Duodenal mucosa (tissue), 2 donors: ENCODE results near the gene SEMA6C.
"Not testable (repeated sequence)": the region's sequence is repeated elsewhere in the genome, so short reads cannot be mapped to it uniquely, and the experiment has no call there.

Source experiments
- H3K27ac ChIP-seq: one replicate; pipeline ENCODE4 v1.7.0; 2013; ENCODE audit warnings: low read depth, low read length
- H3K27me3 ChIP-seq, 2 donors: one replicate each; pipeline ENCODE4 v1.7.0; 2013; ENCODE audit warnings: low read length in 2 of 2, control low read depth in 1 of 2; ENCODE audit not compliant: insufficient read depth in 2 of 2, control insufficient read depth in 1 of 2
- H3K36me3 ChIP-seq, 2 donors: one replicate each; pipeline ENCODE4 v1.7.0; 2013; ENCODE audit warnings: low read length in 2 of 2, control low read depth in 1 of 2; ENCODE audit not compliant: insufficient read depth in 2 of 2, control insufficient read depth in 1 of 2
- H3K4me1 ChIP-seq, 2 donors: one replicate each; pipeline ENCODE4 v1.7.0; 2013; ENCODE audit warnings: low read length in 2 of 2, control low read depth in 1 of 2; ENCODE audit not compliant: insufficient read depth in 2 of 2, control insufficient read depth in 1 of 2
- H3K4me3 ChIP-seq, 2 donors: one replicate each; pipeline ENCODE4 v1.7.0; 2013; ENCODE audit warnings: low read length in 2 of 2, low read depth in 1 of 2
- H3K9ac ChIP-seq, 2 donors: one replicate each; pipeline ENCODE4 v1.7.0; 2013; ENCODE audit warnings: low read length in 2 of 2, low read depth in 1 of 2
- H3K9me3 ChIP-seq, 2 donors: one replicate each; pipeline ENCODE4 v1.7.0; 2013; ENCODE audit warnings: low read length in 2 of 2, control low read depth in 1 of 2; ENCODE audit not compliant: control insufficient read depth in 1 of 2

Gene SEMA6C

DNA sequence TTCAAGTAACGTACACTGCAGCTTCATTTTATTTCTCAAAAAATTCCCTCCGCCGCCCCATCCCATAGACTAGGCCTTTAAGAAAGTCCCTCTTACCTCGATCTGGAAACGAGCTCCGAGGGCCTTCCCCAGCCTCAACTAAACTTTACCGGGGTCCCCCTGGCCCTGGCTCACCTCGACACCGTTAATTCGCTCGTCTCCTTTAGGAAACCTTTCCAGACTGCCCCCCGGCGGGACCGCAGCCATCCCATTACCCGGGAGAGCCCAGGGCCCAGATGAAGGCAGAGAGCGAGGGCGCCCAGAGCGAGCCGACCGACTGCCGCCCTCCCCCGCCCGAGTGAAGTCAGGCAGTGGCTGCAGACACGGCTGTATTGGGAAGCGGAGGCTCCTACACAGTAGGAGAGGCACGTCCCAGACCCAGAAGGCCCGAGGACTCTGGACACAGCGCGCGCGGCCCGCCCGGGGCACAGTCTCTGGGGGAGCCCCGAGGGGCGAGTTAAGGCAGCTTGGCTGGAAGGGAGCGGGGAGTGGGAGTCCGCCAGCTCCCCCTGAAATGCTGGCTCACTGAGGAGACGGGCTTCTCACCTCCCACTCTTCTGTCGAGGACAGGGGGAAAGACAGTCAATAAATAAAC lies 14.6 kb downstream of the SEMA6C start:
- no peak overlapping the region for H3K27ac ChIP-seq
- peak overlapping the region; percentile 36 to 38 for H3K9ac ChIP-seq
- peaks cover 7 to 14% of the 10 kb centered on the region in 2 donors for H3K4me1 ChIP-seq
- H3K9me3 ChIP-seq = no peaks in the 10 kb centered on the region
- H3K27me3 ChIP-seq = no peaks in the 10 kb centered on the region
- peak overlapping the region; percentile 68 to 69 for H3K4me3 ChIP-seq
- peaks cover 0 to 4% of the 10 kb centered on the region in 2 donors for H3K36me3 ChIP-seq

- H3K27me3 ChIP-seq = no peaks in the 10 kb centered on the region
- H3K9me3 ChIP-seq = no peaks in the 10 kb centered on the region
- peaks cover 7 to 14% of the 10 kb centered on the region in 2 donors for H3K4me1 ChIP-seq
- H3K36me3 ChIP-seq = no peaks in the 10 kb centered on the region
- peak overlapping the region; percentile 68 to 69 for H3K4me3 ChIP-seq
- H3K27ac ChIP-seq = no peak overlapping the region
- H3K9ac ChIP-seq = peak overlapping the region; percentile 36 to 60
These were observed 15.3 kb downstream of the SEMA6C start for GRCh38 chr1:151130987-151131586.

GRCh38 chr1:151128800-151129199 lies 17.6 kb downstream of the SEMA6C start:
- Histone ChIP-seq H3K27me3 (no peaks in the 10 kb centered on the region), H3K9ac (no peak overlapping the region), H3K9me3 (no peaks in the 10 kb centered on the region), H3K4me3 (no peak overlapping the region), H3K36me3 (no peaks in the 10 kb centered on the region), H3K27ac (no peak overlapping the region), H3K4me1 (peaks cover 7 to 14% of the 10 kb centered on the region in 2 donors)

- no peaks in the 10 kb centered on the region for H3K4me1 ChIP-seq
- no peaks in the 10 kb centered on the region for H3K36me3 ChIP-seq
- H3K9me3 ChIP-seq = no peaks in the 10 kb centered on the region
- H3K9ac ChIP-seq = no peak overlapping the region
- H3K27ac ChIP-seq = no peak overlapping the region
- H3K27me3 ChIP-seq = no peaks in the 10 kb centered on the region
- H3K4me3 ChIP-seq = no peak overlapping the region
These were observed 21.5 kb downstream of the SEMA6C start for GRCh38 chr1:151124763-151125403.

DNA sequence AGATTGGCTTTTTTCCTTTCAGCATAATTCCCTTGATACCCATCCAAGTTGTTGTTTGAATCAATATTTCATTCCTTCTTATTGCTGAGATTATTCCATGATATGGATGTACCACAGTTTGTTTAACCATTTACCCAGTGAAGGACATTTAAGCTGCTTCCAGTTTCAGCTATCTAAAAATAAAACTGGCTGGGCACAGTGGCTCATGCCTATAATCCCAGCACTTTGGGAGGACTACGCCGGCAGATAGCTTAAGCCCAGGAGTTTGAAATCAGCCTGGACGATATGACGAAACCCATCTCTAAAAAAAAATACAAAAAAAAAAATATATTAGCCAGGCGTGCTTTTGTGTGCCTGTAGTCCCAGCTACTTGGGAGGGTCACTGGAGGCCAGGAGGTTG lies 32.6 kb downstream of the SEMA6C start:
- Histone ChIP-seq H3K27me3 (no peaks in the 10 kb centered on the region), H3K27ac (no peak overlapping the region), H3K36me3 (peaks cover 5 to 11% of the 10 kb centered on the region in 2 donors), H3K4me3 (no peak overlapping the region), H3K9me3 (no peaks in the 10 kb centered on the region), H3K4me1 (no peaks in the 10 kb centered on the region), H3K9ac (no peak overlapping the region)

- Histone ChIP-seq H3K4me3 (no peak overlapping the region), H3K27me3 (no peaks in the 10 kb centered on the region), H3K9me3 (no peaks in the 10 kb centered on the region), H3K9ac (no peak overlapping the region), H3K27ac (no peak overlapping the region), H3K4me1 (no peaks in the 10 kb centered on the region), H3K36me3 (peaks cover 3 to 17% of the 10 kb centered on the region in 2 donors)
These were observed 38.1 kb downstream of the SEMA6C start for GRCh38 chr1:151108331-151108730.

GRCh38 chr1:151106894-151107293 lies 39.5 kb downstream of the SEMA6C start:
- Histone ChIP-seq H3K9me3 (no peaks in the 10 kb centered on the region), H3K4me3 (no peak overlapping the region), H3K27me3 (no peaks in the 10 kb centered on the region), H3K36me3 (peaks cover 4 to 20% of the 10 kb centered on the region in 2 donors), H3K4me1 (no peaks in the 10 kb centered on the region), H3K27ac (no peak overlapping the region), H3K9ac (no peak overlapping the region)

DNA sequence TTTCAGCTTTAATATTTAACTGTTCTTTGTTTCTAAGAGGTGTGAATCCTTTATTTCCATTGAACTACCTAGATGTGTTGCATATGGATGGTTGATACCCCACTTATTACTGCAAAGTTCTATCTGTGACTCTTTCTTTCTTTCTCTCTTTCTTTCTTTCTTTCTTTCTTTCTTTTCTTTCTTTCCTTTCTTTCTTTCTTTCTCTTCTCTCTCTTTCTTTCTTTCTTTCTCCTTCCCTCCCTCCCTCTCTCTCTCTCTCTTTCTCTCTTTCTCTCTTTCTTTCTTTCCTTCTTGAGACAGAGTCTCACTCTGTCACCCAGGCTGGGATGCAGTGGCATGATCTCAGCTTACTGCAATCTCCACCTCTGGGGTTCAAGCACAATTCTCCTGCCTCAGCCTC lies 41.8 kb downstream of the SEMA6C start:
- Histone ChIP-seq H3K27me3 (no peaks in the 10 kb centered on the region), H3K4me1 (no peaks in the 10 kb centered on the region), H3K36me3 (peaks cover 4 to 20% of the 10 kb centered on the region in 2 donors), H3K27ac (no peak overlapping the region), H3K4me3 (no peak overlapping the region), H3K9me3 (no peaks in the 10 kb centered on the region), H3K9ac (no peak overlapping the region)

DNA sequence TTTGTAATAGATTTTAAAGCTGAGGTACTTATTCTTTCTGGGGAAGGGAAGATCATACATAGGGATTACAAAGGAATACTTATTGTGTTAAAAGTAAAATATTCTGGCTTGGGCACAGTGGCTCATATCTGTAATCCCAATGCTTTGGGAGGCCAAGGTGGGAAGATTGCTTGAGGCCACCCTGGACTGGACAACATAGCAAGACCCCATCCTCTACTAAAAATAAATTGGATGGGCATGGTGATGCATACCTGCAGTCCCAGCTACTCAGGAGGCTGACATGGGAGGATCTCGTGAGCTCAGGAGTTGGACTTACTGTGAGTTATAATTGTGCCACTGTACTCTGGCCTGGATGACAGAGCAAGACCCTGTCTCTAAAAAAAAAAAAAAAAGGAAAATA lies 48.3 kb downstream of the SEMA6C start:
- no peak overlapping the region for H3K27ac ChIP-seq
- H3K4me1 ChIP-seq = no peaks in the 10 kb centered on the region
- no peak overlapping the region for H3K9ac ChIP-seq
- H3K27me3 ChIP-seq = no peaks in the 10 kb centered on the region
- H3K36me3 ChIP-seq = peaks cover 0 to 10% of the 10 kb centered on the region in 2 donors
- no peak overlapping the region for H3K4me3 ChIP-seq
- H3K9me3 ChIP-seq = no peaks in the 10 kb centered on the region

DNA sequence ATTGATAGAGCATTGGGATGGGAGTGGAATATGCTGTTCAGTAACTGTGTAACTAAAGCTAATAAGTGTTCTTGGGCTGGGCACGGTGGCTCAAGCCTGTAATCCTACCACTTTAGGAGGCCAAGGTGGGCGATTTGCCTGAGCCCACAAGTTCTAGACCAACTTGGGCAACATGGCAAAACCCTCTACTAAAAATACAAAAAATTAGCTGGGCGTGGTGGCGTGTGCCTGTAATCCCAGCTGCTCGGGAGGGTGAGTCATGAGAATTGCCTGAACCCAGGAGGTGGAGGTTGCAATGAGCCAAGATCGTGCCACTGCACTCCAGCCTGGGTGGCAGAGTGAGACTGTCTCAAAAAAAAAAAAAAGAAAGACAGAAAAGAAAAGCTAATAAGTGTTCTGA lies 49.0 kb downstream of the SEMA6C start:
- H3K4me1 ChIP-seq, H3K27me3 ChIP-seq, H3K27ac ChIP-seq, H3K36me3 ChIP-seq, H3K9ac ChIP-seq, H3K4me3 ChIP-seq, H3K9me3 ChIP-seq: not testable (repeated sequence)
